DOHH2 (cell line): ENCODE data around the gene PCNX2.

ENCODE experiments used
- CTCF ChIP-seq: fragments of 200-600 bp; sonication (generic); IDR thresholded peaks from one replicate; pipeline ENCODE4 v1.5.1; 2014; ENCODE audit warnings: antibody characterized with exemption, mild to moderate bottlenecking, low read depth, low read length; ENCODE audit not compliant: poor library complexity, severe bottlenecking
- EZH2phosphoT487 ChIP-seq: fragments of 200-600 bp; sonication (generic); IDR thresholded peaks from 2 replicates; pipeline ENCODE4 v1.6.1; 2017; ENCODE audit warnings: borderline replicate concordance, mild to moderate bottlenecking, antibody characterized with exemption, low read length, moderate library complexity, mixed read lengths

GRCh38 chr1:232951180-232951579 lies 344.3 kb downstream of the PCNX2 start:
- no peak for TF ChIP-seq CTCF
- TF ChIP-seq EZH2phosphoT487 = no peak
